NCI-H2171 (cell line): ENCODE data around the gene LPP.

ENCODE experiments used
- DNase-seq: peaks from one replicate; lab custom pipeline; 2025; lab: John Stamatoyannopoulos, UW

The LPP gene

GRCh38 chr3:188557235-188557634 is 403.3 kb downstream of the LPP start:
- no peak for DNase-seq

- no peak for DNase-seq
These were observed 404.6 kb downstream of the LPP start for GRCh38 chr3:188558343-188559071.

- DNase-seq = no peak
These were observed 405.1 kb downstream of the LPP start for GRCh38 chr3:188559072-188559429.

- no peak for DNase-seq
These were observed 405.9 kb downstream of the LPP start for GRCh38 chr3:188559856-188560255.

GRCh38 chr3:188562144-188562543 is 408.2 kb downstream of the LPP start:
- no peak for DNase-seq

GRCh38 chr3:188567478-188568195 is 413.7 kb downstream of the LPP start:
- DNase-seq = no peak

- no peak for DNase-seq
These were observed 414.8 kb downstream of the LPP start for GRCh38 chr3:188568736-188569135.

- DNase-seq = no peak
These were observed 417.7 kb downstream of the LPP start for GRCh38 chr3:188571531-188572095.

GRCh38 chr3:188573291-188573940 is 419.5 kb downstream of the LPP start:
- no peak for DNase-seq

GRCh38 chr3:188573956-188574355 is 420.0 kb downstream of the LPP start:
- DNase-seq = no peak

GRCh38 chr3:188574885-188575284 is 420.9 kb downstream of the LPP start:
- DNase-seq = no peak

GRCh38 chr3:188575501-188575900 is 421.5 kb downstream of the LPP start:
- DNase-seq = no peak

GRCh38 chr3:188577539-188577938 is 423.6 kb downstream of the LPP start:
- no peak for DNase-seq

GRCh38 chr3:188578576-188579363 is 424.8 kb downstream of the LPP start:
- no peak for DNase-seq

- no peak for DNase-seq
These were observed 426.3 kb downstream of the LPP start for GRCh38 chr3:188580223-188580622.

- no peak for DNase-seq
These were observed 426.7 kb downstream of the LPP start for GRCh38 chr3:188580659-188581058.

- no peak for DNase-seq
These were observed 427.4 kb downstream of the LPP start for GRCh38 chr3:188581365-188581764.

GRCh38 chr3:188581792-188582191 is 427.8 kb downstream of the LPP start:
- no peak for DNase-seq

GRCh38 chr3:188583341-188584161 is 429.6 kb downstream of the LPP start:
- DNase-seq = no peak

GRCh38 chr3:188584162-188584529 is 430.2 kb downstream of the LPP start:
- DNase-seq = no peak
